ENCODE measurements around the gene C19orf81. TPM values are rescaled to one million over a fixed set of nuclear protein-coding genes. Genes with fewer than 3 reads are reported as not detected.
A peak's percentile ranks its signal among the peaks of the same experiment; 100 is the strongest.

C19orf81 gene
- total and polyA plus RNA-seq, 9 of the 15 experiments (the other 6 are each of a cell fraction or from before 2014, with no cell fraction given): 2.5 to 42.9 (median 33.0) TPM; not detected in 4

DNA sequence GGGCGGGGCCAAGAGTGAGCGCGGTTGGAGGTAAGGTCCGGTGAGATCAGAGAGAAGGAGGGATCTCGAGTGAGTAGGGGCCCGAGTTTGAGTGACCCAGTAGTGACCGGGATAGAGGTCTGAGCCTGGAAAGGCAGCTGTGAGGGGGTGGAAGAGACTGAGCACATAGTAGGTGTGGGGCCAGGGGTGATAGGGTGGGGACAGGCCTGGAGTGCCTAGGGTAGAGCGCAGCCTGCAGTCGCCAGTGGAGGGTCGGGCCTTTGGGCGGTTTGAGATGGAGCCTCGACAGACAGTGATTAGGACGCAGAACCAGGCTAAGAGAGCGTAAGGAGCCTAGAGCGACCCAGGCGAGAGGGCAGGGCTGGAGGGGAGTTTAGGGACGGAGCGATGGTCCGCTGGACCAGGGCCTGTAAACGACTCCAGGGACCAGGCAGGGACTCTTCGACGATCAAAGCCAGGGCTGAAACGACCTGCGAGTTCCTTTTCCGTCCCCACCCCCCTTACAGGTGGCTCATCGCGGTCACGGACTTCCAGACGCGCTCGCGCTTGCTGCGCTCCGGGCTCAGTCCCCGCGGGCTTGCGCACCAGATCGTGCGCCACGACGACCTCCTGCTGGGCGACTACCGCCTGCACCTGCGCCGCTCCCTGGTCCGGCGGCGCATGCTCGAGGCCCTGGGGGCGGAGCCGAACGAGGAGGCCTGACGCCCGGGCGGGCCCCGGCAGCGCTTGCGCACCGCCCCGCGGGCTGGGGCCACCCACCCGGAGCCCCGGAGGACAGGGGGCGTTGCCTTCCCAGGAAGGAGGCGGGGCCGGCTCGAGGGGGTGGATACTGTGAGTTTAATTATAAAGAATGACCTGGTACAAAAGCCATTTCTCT, 9.4 kb downstream of the C19orf81 start (continued):
- TF ChIP-seq, protein P1, sequence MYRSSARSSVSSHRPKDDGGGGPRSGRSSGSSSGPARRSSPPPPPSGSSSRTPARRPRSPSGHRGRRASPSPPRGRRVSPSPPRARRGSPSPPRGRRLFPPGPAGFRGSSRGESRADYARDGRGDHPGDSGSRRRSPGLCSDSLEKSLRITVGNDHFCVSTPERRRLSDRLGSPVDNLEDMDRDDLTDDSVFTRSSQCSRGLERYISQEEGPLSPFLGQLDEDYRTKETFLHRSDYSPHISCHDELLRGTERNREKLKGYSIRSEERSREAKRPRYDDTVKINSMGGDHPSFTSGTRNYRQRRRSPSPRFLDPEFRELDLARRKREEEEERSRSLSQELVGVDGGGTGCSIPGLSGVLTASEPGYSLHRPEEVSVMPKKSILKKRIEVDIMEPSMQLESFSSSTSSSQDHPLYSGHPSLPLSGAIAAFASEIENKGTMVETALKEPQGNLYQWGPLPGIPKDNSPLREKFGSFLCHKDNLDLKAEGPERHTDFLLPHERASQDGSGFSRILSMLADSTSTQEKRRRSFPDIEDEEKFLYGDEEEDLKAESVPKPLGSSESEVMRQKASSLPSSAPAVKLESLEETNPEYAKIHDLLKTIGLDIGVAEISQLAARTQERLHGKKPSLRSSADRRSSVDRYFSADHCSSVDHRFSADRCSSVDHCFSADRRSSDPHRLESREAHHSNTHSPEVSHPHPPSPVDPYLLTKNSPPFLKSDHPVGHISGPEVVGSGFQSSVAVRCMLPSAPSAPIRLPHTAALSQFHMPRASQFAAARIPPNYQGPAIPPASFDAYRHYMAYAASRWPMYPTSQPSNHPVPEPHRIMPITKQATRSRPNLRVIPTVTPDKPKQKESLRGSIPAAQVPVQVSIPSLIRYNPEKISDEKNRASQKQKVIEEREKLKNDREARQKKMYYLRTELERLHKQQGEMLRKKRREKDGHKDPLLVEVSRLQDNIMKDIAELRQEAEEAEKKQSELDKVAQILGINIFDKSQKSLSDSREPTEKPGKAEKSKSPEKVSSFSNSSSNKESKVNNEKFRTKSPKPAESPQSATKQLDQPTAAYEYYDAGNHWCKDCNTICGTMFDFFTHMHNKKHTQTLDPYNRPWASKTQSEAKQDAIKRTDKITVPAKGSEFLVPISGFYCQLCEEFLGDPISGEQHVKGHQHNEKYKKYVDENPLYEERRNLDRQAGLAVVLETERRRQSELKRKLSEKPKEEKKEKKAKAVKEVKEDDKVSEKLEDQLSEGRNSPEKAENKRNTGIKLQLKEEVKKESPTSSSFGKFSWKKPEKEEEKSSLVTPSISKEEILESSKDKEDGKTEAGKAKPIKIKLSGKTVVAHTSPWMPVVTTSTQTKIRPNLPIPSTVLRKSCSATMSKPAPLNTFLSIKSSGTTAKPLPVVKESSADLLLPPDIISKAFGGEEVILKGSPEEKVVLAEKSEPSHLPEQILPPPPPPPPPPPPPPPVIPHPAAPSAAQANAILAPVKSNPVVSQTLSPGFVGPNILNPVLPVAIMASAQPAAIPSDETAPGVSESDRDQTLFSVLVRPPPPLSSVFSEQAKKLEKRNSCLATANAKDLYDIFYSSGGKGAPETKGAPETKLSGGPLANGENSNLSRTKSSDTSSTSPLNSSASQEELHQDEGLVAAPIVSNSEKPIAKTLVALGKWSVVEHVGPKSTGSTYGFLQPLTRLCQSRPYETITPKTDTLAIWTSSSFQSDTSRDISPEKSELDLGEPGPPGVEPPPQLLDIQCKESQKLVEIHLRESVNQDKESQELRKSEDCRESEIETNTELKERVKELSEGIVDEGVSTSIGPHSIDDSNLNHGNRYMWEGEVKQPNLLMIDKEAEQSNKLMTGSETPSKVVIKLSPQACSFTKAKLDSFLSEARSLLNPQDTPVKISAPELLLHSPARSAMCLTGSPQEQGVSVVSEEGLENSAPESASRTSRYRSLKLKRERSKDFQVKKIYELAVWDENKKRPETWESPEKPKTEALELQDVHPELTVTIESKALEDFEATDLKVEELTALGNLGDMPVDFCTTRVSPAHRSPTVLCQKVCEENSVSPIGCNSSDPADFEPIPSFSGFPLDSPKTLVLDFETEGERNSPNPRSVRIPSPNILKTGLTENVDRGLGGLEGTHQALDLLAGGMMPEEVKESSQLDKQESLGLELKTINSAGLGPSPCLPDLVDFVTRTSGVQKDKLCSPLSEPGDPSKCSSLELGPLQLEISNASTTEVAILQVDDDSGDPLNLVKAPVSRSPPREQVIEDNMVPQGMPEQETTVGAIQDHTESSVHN (IDR thresholded peaks at IDR 0.05; ENCODE audit: borderline replicate concordance in 1 of 2, low read depth in 1 of 2): no peak
- TF ChIP-seq ARNT (IDR thresholded peaks at IDR 0.05) (peak; percentile 49 to 85; a peak in 2 of 4 replicates), IFI16 (CRISPR knock-in tag; IDR thresholded peaks at IDR 0.05) (no peak), HSF4 (CRISPR knock-in tag; IDR thresholded peaks at IDR 0.05; ENCODE audit: borderline replicate concordance) (no peak), KAT7 (CRISPR knock-in tag; IDR thresholded peaks at IDR 0.05; ENCODE audit: borderline replicate concordance) (peak; percentile 84; the same call in 1 of the 2 replicates)
- TF ChIP-seq, protein P2, sequence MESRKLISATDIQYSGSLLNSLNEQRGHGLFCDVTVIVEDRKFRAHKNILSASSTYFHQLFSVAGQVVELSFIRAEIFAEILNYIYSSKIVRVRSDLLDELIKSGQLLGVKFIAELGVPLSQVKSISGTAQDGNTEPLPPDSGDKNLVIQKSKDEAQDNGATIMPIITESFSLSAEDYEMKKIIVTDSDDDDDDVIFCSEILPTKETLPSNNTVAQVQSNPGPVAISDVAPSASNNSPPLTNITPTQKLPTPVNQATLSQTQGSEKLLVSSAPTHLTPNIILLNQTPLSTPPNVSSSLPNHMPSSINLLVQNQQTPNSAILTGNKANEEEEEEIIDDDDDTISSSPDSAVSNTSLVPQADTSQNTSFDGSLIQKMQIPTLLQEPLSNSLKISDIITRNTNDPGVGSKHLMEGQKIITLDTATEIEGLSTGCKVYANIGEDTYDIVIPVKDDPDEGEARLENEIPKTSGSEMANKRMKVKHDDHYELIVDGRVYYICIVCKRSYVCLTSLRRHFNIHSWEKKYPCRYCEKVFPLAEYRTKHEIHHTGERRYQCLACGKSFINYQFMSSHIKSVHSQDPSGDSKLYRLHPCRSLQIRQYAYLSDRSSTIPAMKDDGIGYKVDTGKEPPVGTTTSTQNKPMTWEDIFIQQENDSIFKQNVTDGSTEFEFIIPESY (CRISPR knock-in tag; IDR thresholded peaks at IDR 0.05): peak; percentile 36; the same call in 1 of the 2 replicates
- TF ChIP-seq, protein P3, sequence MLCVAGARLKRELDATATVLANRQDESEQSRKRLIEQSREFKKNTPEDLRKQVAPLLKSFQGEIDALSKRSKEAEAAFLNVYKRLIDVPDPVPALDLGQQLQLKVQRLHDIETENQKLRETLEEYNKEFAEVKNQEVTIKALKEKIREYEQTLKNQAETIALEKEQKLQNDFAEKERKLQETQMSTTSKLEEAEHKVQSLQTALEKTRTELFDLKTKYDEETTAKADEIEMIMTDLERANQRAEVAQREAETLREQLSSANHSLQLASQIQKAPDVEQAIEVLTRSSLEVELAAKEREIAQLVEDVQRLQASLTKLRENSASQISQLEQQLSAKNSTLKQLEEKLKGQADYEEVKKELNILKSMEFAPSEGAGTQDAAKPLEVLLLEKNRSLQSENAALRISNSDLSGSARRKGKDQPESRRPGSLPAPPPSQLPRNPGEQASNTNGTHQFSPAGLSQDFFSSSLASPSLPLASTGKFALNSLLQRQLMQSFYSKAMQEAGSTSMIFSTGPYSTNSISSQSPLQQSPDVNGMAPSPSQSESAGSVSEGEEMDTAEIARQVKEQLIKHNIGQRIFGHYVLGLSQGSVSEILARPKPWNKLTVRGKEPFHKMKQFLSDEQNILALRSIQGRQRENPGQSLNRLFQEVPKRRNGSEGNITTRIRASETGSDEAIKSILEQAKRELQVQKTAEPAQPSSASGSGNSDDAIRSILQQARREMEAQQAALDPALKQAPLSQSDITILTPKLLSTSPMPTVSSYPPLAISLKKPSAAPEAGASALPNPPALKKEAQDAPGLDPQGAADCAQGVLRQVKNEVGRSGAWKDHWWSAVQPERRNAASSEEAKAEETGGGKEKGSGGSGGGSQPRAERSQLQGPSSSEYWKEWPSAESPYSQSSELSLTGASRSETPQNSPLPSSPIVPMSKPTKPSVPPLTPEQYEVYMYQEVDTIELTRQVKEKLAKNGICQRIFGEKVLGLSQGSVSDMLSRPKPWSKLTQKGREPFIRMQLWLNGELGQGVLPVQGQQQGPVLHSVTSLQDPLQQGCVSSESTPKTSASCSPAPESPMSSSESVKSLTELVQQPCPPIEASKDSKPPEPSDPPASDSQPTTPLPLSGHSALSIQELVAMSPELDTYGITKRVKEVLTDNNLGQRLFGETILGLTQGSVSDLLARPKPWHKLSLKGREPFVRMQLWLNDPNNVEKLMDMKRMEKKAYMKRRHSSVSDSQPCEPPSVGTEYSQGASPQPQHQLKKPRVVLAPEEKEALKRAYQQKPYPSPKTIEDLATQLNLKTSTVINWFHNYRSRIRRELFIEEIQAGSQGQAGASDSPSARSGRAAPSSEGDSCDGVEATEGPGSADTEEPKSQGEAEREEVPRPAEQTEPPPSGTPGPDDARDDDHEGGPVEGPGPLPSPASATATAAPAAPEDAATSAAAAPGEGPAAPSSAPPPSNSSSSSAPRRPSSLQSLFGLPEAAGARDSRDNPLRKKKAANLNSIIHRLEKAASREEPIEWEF (CRISPR knock-in tag; IDR thresholded peaks at IDR 0.05): no peak
- TF ChIP-seq, protein P4, sequence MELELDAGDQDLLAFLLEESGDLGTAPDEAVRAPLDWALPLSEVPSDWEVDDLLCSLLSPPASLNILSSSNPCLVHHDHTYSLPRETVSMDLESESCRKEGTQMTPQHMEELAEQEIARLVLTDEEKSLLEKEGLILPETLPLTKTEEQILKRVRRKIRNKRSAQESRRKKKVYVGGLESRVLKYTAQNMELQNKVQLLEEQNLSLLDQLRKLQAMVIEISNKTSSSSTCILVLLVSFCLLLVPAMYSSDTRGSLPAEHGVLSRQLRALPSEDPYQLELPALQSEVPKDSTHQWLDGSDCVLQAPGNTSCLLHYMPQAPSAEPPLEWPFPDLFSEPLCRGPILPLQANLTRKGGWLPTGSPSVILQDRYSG (tag; conservative IDR thresholded peaks at IDR 0.05; ENCODE audit: low read depth): no peak

All from K562 (cell line).